ENCODE data around the gene SMARCC2.

DNA sequence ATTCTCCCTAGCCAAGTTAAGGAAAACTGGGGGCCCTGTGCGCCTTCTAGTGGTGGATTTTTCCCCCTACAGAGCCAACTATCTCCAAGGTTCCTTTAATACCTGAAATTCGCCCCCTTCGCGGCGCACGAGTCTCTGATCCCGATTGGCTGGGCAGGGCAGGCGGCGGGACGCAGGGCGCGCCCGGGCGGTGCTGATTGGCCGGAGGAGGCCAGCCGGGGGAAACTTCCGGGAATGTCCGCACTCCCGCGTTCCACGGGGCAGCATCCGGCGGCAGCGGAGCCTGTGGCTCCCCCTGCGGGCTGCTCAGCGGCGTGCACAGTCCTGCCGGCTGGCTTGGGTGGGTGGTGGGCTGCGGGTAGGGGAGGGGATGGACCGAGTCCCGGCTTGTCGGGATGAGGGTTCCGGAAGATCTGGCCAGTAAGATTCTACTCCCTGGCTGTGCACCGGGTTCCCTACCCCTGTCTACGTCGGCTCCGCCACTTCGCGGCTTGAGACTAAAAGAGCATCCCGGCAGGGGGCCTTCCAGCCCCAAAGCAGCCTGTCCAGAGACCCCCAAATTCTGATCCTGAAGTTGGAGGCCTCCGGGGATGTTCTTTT, 34.9 kb upstream of the SMARCC2 start, which contains the start of gene NABP2:
- TF ChIP-seq, protein P1, sequence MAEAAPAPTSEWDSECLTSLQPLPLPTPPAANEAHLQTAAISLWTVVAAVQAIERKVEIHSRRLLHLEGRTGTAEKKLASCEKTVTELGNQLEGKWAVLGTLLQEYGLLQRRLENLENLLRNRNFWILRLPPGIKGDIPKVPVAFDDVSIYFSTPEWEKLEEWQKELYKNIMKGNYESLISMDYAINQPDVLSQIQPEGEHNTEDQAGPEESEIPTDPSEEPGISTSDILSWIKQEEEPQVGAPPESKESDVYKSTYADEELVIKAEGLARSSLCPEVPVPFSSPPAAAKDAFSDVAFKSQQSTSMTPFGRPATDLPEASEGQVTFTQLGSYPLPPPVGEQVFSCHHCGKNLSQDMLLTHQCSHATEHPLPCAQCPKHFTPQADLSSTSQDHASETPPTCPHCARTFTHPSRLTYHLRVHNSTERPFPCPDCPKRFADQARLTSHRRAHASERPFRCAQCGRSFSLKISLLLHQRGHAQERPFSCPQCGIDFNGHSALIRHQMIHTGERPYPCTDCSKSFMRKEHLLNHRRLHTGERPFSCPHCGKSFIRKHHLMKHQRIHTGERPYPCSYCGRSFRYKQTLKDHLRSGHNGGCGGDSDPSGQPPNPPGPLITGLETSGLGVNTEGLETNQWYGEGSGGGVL (tag by site-specific recombination; IDR thresholded peaks at IDR 0.05) = no peak
- TF ChIP-seq, protein P2, sequence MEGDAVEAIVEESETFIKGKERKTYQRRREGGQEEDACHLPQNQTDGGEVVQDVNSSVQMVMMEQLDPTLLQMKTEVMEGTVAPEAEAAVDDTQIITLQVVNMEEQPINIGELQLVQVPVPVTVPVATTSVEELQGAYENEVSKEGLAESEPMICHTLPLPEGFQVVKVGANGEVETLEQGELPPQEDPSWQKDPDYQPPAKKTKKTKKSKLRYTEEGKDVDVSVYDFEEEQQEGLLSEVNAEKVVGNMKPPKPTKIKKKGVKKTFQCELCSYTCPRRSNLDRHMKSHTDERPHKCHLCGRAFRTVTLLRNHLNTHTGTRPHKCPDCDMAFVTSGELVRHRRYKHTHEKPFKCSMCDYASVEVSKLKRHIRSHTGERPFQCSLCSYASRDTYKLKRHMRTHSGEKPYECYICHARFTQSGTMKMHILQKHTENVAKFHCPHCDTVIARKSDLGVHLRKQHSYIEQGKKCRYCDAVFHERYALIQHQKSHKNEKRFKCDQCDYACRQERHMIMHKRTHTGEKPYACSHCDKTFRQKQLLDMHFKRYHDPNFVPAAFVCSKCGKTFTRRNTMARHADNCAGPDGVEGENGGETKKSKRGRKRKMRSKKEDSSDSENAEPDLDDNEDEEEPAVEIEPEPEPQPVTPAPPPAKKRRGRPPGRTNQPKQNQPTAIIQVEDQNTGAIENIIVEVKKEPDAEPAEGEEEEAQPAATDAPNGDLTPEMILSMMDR (tag by site-specific recombination; IDR thresholded peaks at IDR 0.05) = peak; percentile 98
- no peak for TF ChIP-seq ZNF776 (tag by site-specific recombination; IDR thresholded peaks at IDR 0.05; ENCODE audit: borderline replicate concordance)
- peak; percentile 55 for TF ChIP-seq ZBTB8A (tag by site-specific recombination; IDR thresholded peaks at IDR 0.05)
- no peak for TF ChIP-seq ZNF324 (tag by site-specific recombination; IDR thresholded peaks at IDR 0.05)
- TF ChIP-seq, protein P3, sequence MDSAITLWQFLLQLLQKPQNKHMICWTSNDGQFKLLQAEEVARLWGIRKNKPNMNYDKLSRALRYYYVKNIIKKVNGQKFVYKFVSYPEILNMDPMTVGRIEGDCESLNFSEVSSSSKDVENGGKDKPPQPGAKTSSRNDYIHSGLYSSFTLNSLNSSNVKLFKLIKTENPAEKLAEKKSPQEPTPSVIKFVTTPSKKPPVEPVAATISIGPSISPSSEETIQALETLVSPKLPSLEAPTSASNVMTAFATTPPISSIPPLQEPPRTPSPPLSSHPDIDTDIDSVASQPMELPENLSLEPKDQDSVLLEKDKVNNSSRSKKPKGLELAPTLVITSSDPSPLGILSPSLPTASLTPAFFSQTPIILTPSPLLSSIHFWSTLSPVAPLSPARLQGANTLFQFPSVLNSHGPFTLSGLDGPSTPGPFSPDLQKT (IDR thresholded peaks at IDR 0.05; ENCODE audit: borderline replicate concordance, low read depth, low read length) = peak; percentile 78; the same call in 1 of the 2 replicates
- TF ChIP-seq ZNF239 (tag by site-specific recombination; IDR thresholded peaks at IDR 0.05) = no peak
- no peak for TF ChIP-seq SCRT1 (tag by site-specific recombination; IDR thresholded peaks at IDR 0.05; ENCODE audit: borderline replicate concordance)

All from HEK293 (cell line).